ENCODE measurements around the gene ASAP2.

Gene ASAP2

GRCh38 chr2:9279426-9279825, 72.8 kb downstream of the ASAP2 start:
- FAIRE-seq, result no peak

- no peak for FAIRE-seq
These were observed 73.6 kb downstream of the ASAP2 start for GRCh38 chr2:9280224-9280623.

GRCh38 chr2:9281145-9281544, 74.5 kb downstream of the ASAP2 start:
- FAIRE-seq, result no peak

DNA sequence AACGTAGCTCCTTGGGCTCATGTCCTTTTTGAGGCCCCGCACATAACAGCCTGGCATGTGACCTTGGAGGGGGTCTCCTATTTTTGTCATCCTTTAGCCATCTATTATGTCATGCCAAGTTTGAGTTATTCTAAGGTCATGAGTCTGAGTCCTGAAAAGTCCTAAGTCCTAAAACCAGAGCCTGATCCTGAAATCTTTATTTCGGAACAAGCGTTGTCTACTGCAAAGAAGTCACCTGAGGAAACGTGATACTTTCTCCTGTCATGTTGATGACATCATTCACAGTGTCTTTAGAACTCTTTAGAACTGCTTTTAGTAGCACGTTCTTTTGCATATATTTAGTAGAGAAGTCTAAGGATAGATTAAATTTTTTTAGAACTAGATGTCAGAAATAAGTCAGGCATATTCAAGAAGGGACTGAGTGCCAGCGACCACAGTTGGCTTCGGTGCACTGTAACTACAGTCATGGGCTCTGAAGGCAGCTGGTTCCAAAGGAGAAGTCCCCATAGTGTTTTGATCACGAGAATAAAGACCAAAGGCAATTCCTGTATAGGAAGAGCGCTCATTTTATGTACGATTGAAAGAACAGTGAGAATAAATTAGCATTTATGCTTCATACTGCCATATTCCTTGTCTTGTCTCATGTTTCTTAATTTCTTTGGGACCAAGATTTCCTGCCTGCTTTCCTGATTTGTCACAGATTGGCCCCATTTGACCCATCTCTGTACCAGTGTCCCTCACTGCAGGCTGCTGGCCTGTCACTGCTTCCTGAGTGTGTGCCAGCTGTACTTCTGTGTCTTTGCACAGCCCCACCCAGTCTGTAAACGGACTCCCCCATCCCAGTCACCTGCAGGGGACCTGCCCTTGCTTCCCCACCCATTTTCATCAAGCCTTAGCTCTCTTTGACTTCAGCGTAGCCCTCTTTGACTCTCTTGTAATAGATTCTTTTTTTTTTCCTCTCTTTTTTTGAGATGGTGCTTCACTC, 75.8 kb downstream of the ASAP2 start:
- FAIRE-seq, result no peak

DNA sequence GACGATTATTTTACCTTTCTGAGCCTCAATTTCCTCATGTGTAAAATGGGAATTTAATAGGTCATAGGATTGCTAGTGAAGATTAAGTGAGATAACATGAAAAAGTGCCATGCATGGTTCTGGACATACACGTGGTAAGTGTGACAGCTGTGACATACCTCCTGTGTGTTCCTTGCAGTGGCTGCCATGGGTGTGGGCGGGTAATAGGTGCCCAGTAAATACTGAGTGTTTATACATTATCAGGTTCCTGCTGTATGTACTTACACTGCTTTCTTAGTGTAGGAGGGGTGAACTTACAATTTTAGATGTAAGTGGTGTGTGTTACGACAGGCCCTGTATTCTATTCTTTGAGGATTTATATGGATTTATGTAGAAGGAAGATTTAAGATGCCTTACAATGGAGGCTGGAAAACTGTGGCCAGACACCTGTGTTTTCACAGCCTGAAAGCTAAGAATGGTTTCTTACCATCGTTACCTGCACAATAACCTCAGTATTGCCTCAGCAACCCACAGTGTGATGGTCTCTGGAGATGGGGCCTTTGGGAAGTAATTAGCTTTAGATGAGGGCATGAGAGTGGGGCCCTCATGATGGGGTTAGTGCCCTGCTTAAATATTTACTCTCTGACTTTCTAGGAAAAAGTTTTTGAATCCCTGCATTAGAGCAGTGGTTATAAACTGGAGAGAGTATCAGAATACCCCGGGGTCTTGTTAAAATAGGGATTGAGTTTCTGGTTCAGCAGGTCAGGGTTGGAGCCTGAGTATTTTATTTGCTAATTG, 78.1 kb downstream of the ASAP2 start:
- no peak for FAIRE-seq

- no peak for FAIRE-seq
These were observed 78.8 kb downstream of the ASAP2 start for GRCh38 chr2:9285385-9285920.

- FAIRE-seq, result no peak
These were observed 79.3 kb downstream of the ASAP2 start for GRCh38 chr2:9285921-9286320.

DNA sequence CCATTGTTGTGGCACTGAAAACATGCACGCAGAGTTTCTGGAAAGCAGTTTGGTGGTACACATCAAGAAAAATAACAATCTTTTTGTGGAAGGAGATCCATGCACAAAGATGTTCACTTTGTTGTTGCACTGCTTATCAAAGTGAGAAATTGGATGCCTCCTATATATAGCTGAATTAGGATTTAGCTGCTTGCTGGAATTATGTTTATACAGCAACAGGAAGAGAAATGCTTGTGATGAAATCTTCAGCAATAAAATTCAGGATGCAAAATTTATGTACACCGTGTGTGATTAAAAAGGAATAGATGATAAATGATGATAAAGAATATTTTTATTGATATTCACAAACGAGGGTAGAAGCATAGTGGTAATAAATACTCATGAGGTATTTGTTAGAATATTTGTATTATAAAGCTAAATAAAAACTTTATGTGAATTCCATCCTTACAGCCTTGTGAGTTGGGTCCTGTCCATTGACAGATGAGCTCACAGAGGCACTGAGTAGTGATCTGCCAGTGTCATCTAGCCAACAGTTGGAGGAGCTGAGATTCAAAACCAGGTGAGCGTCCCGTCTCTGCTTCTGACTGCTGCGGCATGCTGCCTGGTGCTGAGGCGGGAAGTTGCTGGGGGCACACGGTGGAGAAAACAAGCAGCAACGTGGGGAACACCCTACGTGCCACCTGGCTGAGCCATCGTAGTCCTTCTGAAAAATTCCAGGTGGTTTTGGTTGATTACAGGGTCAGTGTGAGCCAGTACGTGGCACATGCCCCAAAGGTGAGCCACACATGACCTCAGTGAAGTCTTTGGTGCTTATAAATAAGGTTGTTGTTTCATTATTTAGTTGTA, 80.2 kb downstream of the ASAP2 start:
- FAIRE-seq, result no peak

DNA sequence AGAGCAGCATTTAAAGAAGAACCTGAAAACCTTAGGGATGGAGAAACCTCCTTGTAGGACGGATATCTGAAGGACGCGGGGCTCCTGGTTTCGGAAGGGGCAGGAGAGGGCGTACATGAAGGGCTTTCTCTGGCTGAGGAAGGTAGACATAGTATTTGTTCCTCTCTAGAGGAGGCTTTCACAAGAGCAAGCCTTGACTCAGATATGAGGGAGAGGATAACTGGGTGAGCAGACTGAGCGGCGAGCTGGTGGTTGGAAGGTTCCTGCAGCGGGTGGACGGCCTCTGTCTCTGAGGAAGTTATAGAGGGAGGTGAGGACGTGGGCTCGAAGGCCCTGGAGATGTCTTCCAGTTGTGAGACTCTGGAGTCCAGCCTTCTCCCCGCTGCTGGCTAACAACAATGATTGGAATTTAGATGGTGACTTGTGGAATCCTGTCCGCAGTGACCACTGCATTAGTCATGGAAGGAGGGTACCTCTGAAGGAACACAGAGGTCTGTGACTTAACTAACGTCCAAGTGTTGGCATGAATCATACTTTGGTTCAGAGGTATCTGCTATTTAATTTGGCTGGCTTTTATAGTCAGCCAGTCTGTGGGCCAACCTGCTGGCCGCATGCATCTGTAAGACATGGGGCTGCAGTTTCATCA, 80.9 kb downstream of the ASAP2 start:
- no peak for FAIRE-seq

DNA sequence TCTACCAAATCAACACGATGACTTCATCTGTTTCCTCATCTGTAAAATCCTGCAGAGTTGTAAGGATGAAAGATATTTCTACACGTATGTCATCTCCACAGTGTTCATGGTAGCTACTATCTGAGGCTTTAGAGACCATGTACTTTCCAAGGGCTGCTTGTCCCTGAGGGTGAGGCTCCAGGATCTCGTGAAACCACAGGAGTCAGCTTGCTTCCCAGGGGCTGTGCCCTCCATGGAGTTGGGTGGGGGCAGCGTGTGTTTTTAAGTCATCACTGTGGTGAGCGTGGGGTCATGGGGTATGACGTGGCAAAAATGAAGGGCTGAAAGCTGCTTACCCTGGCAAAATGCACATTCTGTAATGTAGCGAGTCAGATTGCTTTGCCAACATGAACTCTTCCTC, 81.6 kb downstream of the ASAP2 start:
- FAIRE-seq, result no peak

DNA sequence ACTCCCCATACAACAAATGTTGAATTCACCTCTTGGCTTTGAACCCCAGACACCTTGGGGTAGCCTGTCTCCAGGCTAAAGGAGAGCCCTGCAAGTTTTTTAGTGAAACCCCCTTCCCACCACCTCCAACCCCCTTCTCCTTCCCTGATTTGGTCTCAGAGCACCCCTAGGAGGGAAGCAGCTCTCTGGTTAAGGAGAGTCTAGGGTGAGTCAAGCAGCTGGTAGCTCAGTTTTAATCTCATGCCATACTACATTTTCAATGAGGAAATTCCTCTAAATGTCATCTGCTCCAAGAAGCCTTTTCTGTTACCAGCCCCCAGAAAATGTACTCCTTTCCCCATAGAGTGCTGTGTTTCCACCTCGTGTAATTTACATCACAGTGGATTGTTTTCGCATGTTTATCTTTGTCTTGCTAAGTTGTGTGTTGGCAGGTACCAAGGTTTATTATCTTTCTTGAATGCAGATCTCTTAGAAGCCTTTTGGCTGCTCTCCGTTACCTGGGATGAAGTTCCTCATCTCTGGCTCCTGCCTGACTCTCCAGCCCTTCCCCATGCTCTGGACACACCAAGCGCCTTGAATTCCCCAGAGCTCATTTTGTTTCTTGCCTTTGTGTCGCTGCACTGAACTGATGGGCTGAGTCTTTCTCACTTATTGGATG, 82.2 kb downstream of the ASAP2 start:
- FAIRE-seq, result no peak

- FAIRE-seq, result no peak
These were observed 84.7 kb downstream of the ASAP2 start for GRCh38 chr2:9291331-9291730.

GRCh38 chr2:9291866-9292265, 85.3 kb downstream of the ASAP2 start:
- no peak for FAIRE-seq

DNA sequence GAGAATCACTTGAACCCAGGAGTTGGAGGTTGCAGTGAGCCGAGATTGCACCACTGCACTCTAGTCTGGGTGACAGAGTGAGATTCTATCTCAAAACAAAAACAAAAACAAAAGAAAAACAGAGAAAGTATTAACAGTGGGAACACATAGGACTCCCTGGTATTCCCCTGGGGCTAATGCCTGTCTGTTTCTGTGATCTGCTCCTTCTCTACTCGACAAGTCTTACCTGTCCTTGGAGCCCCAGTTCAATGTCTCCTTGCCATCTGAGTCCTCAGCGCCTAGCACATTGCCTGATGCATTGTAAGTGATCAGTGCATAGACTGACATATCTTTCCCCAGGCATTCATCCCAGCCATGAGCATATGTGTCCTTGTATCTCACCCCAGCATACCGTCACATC, 85.8 kb downstream of the ASAP2 start:
- no peak for FAIRE-seq

DNA sequence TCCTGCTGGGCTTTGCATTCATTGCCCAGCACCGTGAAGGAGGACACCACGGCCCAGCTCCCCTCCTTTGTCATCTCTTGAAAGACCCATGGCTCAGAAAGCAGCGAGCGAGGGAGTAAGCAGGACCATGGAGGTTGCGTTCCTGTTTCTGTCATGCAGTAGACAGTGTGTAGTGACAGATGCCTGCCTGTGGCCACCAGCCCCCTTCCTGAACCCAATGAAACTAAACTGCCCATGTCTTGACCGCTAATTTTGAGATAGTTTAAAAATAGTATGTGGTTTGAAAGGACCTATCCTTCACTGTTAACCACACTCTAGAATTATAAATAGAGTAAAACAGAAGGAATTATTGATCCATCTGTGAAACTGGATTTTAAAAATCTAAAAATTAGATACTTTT, 88.2 kb downstream of the ASAP2 start:
- FAIRE-seq, result no peak

- no peak for FAIRE-seq
These were observed 89.9 kb downstream of the ASAP2 start for GRCh38 chr2:9296559-9296958.

DNA sequence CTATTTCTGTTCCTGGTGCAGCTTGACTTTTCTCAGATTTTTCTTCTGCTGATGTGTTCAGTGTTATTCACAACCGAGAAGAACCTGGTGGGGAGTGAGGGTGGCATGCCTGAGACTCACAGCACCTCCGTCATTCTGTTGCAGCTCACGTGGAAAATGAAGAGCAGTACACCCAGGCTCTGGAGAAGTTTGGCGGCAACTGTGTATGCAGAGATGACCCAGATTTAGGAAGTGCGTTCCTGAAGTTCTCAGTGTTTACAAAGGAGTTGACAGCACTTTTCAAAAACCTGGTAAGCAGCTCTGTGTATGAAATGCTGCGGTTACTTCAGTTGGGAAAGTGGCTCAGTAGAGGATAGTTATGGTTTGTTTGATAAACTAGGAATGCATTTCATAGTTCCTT, 90.5 kb downstream of the ASAP2 start:
- no peak for FAIRE-seq

DNA sequence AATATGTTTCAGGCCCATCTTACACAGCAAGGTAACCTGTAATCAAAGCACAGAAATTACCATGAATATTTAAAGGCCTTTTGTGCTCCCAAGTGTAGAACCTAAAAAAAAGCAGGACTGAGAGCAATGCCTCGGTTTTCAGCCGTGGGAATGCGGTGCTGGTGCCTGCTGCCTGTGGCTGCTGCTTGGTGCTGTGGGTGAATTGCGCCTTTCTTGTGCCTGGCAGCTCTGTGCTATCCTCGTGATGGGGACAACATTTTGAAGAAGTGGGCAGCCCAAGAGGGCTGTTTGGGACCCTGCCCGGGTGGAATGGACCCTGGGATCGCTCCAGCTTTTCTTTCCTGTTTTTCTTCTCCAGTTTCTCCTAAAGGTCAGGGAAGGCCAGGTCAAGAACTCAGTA, 91.2 kb downstream of the ASAP2 start:
- no peak for FAIRE-seq

DNA sequence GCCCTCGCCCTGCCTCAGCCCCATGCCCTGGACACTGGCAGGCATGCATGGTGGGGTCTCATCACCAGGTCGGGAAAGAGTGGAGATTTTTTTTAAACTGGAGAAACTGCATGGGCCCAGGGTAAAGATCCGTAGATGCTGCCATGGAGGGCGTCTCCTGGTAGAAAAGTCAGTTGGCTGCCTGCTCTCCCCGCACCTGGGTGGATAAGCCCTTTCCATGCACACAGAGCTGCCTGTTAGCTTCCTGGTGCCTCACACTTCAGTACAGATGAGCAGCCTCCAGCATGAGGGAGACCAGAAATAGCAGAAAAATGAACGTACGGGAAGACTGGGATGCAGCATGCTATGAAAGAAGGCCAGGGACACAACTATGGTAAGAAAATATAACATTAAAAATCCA, 92.0 kb downstream of the ASAP2 start:
- FAIRE-seq, result no peak

GRCh38 chr2:9299161-9300100, 92.8 kb downstream of the ASAP2 start:
- no peak for FAIRE-seq
